TTC549 (cell line): ENCODE measurements around the gene TSHZ2.
"Not testable (repeated sequence)": the region's sequence is repeated elsewhere in the genome, so short reads cannot be mapped to it uniquely, and the experiment has no call there.

ENCODE experiments used
- FAIRE-seq: peaks from 2 replicates; lab custom pipeline; 2012; peaks lifted over from hg19 to GRCh38; lab: Jason Lieb, UNC

The TSHZ2 gene

DNA sequence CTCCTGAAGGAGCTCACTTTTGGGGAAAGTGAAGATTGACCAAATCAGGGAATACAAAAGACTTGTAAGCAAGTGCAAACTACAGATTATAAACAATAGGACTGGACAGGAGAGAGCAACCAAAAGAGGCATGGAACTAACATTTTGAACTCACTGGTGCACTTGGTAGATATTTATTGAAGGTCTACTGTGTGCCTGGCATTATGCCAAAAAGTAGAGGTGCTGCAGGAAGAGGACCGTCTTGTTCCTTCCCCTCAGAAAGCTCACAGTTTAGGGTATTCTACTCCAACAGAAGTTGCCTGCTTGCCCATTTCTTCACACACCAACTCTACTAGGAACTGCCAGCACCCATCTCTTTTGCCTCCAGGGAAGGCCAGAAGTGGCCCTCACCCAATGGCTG, 10.0 kb upstream of the TSHZ2 start:
- FAIRE-seq = no peak

DNA sequence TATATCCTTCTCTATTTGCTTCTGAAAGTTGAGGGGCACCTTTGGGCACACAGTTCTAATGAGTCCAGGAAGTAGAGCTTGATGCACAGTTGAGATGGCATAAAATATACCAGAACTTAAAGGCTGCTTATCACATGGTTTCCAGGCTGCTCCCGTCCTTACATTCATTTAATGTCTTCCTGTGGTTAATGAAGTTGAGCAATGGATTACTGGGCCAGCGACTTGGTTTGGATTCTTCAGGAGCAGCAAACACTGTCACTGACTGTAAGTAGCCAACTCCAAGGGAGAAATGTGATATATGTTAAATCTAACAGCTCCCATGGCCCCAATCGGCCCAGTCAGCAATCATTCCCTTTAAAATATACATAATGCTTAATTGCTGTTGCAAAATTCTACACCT, 9.0 kb upstream of the TSHZ2 start:
- FAIRE-seq = no peak

DNA sequence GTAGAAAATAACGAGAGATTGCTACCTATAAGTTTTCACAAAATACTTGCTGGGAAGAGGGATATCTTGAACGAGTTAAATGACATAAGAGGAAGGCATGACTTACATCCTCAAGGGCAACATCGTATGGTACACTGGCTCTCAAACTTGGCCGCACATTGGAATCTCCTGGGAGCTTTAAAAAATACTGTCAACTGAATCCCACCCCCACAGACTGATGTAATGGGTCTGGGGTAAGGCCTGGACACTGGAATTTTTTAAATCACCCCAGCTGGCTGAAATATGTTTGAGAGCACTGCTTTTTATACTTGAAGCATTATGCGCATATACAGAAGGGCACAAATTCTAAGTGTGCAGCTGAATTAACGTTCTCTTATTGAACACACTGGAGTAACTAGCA, 8.0 kb upstream of the TSHZ2 start:
- FAIRE-seq = no peak

GRCh38 chr20:52965380-52965779, 6.8 kb upstream of the TSHZ2 start:
- no peak for FAIRE-seq

DNA sequence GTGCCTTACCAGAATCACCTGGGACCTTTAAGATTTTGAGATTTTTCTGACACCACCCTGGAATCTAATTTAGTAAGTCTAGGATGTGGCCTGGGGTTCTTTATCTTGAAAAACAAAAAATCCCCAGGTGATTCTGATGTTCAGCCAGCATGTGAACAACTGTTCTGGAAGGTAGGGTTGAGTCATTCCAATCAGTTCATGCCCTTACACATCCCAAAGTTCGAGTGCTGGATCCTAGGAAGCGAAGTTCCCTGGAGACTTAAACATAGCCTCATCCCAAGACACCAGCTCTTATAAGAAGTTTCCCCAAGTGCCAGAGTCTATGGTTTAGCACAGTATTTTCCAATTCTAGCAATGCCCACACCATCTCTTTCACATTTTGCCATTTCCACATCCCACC, 6.3 kb upstream of the TSHZ2 start:
- FAIRE-seq = no peak

DNA sequence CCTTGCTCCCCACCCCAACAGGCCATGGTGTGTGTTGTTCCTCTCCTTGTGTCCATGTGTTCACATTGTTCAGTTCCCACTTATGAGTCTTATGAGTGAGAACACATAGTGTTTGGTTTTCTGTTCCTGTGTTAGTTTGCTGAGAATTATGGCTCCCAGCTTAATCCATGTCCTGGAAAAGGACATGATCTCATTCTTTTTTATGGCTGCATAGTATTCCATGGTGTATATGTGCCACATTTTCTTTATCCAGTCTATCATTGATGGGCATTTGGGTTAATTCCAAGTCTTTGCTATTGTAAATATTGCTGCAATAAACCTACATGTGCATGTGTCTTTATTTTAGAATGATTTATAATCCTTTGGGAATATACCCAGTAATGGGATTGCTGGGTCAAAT, 5.6 kb upstream of the TSHZ2 start:
- FAIRE-seq = not testable (repeated sequence)

- FAIRE-seq = no peak
Observed at GRCh38 chr20:52971498-52972189, 514 bp upstream of the TSHZ2 start.

DNA sequence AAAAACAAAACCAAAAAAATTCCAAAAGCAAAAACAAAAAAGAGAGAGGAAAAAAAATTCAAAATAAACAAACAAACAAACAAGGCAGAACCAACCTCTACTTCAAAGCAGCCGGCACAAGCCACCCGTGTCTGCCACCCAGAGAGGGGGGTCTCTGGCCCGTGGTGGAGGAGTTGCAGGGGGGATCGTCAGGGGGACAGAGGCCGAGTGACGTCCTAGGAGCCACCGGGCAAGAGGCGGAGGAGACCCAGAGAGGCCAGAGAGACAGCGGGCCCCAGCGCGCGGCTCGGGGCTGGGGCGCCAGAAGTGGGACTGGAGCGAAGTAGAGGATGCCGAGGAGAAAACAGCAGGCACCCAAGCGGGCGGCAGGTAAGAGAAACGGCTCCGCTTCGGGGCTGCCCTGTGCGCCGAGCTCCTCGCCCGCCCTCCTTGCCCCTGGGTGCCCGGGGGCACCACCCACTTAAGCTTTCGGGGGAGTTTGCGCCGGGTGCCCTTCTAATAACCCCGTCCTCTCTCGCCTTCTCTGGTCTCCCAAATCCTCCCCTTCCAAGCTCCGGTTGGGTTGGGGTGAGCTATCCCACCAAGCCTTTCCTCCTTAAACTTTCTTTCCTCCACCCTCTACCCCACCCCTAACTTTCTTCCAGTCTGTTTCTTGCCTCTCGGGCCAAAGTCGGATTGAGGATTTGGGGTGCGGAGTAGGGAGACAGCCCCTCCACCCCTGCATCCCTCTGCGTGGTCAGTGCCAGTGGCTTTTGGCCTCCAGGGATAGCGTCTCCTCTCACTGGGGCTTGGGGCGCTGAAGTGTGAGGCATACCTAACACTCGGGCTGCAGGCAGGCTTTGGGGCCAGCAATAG, 1.0 kb downstream of the TSHZ2 start:
- FAIRE-seq = no peak

- no peak for FAIRE-seq
Observed at GRCh38 chr20:52974179-52974594, 2.0 kb downstream of the TSHZ2 start.

- FAIRE-seq = no peak
Observed at GRCh38 chr20:52975029-52975732, 3.0 kb downstream of the TSHZ2 start.

DNA sequence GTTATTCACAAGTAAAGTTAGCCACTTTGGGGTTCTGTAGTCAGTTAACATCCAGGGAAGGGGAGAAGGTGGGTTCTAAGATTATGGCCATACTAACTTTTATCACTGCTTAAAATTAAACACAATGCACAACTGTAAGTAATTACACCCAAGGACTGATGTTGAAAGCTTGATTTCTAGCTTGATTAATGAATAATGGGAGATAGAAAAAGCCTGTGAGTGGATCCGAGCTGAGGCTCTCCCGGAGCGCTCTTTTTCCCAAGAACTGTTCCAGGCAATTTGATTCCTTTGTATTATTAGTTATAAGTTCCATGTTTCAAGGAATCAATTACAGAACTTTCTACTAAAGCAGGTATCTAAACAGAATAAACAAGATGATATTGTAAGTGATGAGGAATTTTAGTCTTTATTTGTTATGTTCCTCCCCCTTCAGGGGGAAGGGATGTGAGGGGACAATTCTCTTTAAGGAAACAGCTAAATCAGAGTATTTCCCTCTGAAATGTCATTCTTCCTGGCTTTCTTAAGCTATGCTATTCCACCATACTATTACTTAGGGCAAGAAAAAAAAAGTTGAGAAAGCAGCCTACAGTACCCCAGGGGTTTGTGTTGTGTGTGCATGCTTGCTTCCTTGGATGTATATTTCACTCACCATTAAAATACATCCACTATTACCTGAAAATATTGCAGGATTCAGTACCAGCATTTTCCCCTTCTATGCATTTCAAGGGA, 3.8 kb downstream of the TSHZ2 start:
- FAIRE-seq = no peak

DNA sequence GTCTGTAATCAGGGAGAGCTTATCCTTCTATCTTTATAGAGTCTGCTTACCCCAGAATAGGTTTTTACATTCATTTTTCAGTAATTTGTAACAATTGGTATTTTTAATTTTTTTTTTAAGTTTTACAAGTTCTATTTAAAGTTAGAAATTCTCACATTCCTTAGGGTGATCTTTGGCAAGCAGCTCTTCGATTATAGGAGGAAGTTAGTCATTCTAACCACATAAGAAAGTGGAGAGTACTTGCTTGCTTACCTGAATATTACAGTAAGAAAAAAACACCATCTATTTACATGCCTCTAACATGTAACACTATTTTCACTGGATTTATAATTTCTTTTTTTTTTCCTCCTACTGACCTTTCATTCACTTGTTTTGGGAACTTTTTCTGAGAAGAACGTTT, 6.7 kb downstream of the TSHZ2 start:
- FAIRE-seq = no peak

GRCh38 chr20:52981051-52981450, 8.9 kb downstream of the TSHZ2 start:
- no peak for FAIRE-seq

DNA sequence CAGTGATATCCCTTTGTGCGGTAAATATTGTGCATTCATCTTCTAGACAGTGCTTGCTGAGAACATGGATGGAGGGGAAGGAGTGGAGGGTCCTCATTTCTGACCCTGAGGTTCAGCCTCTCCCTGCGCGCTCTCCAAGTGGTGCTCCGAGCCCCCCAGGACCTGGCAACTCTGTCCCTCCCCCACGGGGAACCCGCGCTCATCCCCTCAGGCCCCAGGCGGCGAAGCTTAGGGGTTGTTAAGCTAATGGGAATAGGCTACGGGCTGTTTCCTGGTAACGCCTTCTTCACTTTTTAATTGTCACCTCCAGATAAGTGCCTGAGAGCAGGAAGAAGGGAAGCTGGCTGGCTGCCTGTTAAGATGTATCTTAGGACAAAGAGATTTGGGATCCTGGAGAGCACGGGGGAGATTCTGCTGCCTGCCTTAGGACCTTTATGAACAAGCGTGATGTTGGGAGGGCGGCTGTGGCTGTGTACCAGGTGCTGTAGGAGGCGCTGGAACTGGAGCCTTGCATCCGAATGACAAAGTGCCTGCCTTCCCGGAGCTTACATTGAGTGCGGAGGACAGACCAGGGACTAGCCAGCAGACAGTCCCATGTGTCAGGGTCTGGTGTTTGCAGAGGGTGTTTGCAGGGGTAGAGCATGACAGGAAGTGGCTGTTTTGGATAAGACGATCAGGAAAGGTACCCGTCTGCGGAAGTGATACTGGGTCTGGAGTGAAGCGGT, 11.7 kb downstream of the TSHZ2 start:
- FAIRE-seq = no peak

GRCh38 chr20:52984451-52984810, 12.3 kb downstream of the TSHZ2 start:
- no peak for FAIRE-seq

GRCh38 chr20:52985687-52986086, 13.5 kb downstream of the TSHZ2 start:
- no peak for FAIRE-seq

GRCh38 chr20:52987295-52987694, 15.1 kb downstream of the TSHZ2 start:
- no peak for FAIRE-seq

- no peak for FAIRE-seq
Observed at GRCh38 chr20:52991830-52992229, 19.7 kb downstream of the TSHZ2 start.

DNA sequence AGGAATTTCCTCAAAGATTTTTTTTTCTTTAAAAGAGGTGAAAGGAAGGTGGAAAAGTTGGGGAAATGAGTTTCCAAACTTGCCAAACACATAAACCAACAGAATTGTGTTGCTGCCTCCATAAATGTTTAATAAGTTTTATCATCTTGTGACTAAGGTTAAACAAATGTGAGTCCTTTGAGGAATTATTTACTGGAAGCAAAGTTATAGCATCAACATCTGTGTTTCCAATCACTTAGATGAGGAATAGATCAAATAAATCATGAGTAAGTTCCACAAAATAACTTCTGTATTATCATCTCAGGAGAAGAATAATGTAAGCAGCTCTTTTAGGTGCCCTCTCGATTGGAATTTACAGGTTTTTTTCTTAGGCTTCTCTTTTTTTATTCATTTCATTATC, 20.5 kb downstream of the TSHZ2 start:
- no peak for FAIRE-seq

DNA sequence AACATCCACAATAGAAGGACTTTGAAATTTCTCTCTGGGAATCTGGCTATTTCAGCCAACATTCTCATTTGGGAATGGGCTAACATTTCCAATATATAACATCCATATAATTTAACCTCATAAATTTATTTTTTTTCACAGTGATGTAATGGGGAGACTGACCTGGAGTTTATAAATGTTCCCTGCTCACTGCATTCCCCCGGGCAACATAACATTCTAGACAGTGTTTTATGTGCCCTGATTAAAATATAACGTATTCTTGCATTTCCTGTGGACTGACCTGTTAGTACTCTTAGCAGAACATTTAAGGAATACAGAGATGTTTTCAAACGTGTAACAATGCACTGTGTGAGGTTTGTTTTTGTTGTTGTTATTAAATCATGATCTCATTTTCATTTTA, 20.9 kb downstream of the TSHZ2 start:
- no peak for FAIRE-seq

- FAIRE-seq = no peak
Observed at GRCh38 chr20:52994184-52994970, 22.2 kb downstream of the TSHZ2 start.
